ENCODE data around the gene MYO3B. TPM values are rescaled to one million over a fixed set of nuclear protein-coding genes. Genes with fewer than 3 reads are reported as not detected.

Gene MYO3B
- total and polyA plus RNA-seq, 2 donors (not counting 3 experiments of a cell fraction or from before 2014, with no cell fraction given), result 0.03 TPM; not detected in 1

- H3K27ac ChIP-seq (ENCODE audit: insufficient read depth, low read depth, low read length), result no peak overlapping the region
- H3K36me3 ChIP-seq (ENCODE audit: control insufficient read depth in 2 of 2, extremely low read depth in 1 of 2, insufficient read depth in 2 of 2, low read length in 2 of 2), result no peaks in the 10 kb centered on the region
- no peak for DNase-seq (ENCODE audit: low read depth, low spot score)
- peaks cover 13 to 17% of the 10 kb centered on the region in 2 experiments for H3K27me3 ChIP-seq (ENCODE audit: control insufficient read depth in 2 of 2, insufficient read depth in 2 of 2, low read length in 2 of 2)
- dilution Hi-C loops (cut with MboI; ENCODE audit: extremely low pct_ligation_motif_present, low sequenced_read_pairs) (no loop called here), intact Hi-C loops (cut with micrococcal nuclease) (no loop called here)
- H3K4me1 ChIP-seq (ENCODE audit: control insufficient read depth, extremely low read depth, insufficient read depth, low read length), result peaks cover 1% of the 10 kb centered on the region
- H3K9me1 ChIP-seq (replicated peaks; ENCODE audit: control insufficient read depth, extremely low read depth, insufficient read depth, low read length), result no peaks in the 10 kb centered on the region
- no peaks in the 10 kb centered on the region for H3K9me3 ChIP-seq (replicated peaks; ENCODE audit: control insufficient read depth, insufficient read depth, low read length)
- no peak overlapping the region for H3K4me2 ChIP-seq (ENCODE audit: insufficient read depth, low read length)
- no peaks in the 10 kb centered on the region for H3K79me2 ChIP-seq (ENCODE audit: control insufficient read depth, insufficient read depth, low read length)
- H2AFZ ChIP-seq (ENCODE audit: low read depth, low read length), result no peak overlapping the region
- BruUV-seq (replicated peaks), result no TSS peak
- H4K20me1 ChIP-seq (replicated peaks; ENCODE audit: control insufficient read depth, extremely low read depth, insufficient read depth, low read length), result no peaks in the 10 kb centered on the region
- no peak for FAIRE-seq
- no peak for TF ChIP-seq POLR2AphosphoS5 (IDR thresholded peaks at IDR 0.05; ENCODE audit: insufficient read depth, low read depth, low read length)
- no peak for TF ChIP-seq MYC (IDR thresholded peaks at IDR 0.05; ENCODE audit: low read depth, low read length)
- no peak for TF ChIP-seq FOS (IDR thresholded peaks at IDR 0.05; ENCODE audit: borderline replicate concordance, insufficient read depth, low read length)
- TF ChIP-seq, protein P1, sequence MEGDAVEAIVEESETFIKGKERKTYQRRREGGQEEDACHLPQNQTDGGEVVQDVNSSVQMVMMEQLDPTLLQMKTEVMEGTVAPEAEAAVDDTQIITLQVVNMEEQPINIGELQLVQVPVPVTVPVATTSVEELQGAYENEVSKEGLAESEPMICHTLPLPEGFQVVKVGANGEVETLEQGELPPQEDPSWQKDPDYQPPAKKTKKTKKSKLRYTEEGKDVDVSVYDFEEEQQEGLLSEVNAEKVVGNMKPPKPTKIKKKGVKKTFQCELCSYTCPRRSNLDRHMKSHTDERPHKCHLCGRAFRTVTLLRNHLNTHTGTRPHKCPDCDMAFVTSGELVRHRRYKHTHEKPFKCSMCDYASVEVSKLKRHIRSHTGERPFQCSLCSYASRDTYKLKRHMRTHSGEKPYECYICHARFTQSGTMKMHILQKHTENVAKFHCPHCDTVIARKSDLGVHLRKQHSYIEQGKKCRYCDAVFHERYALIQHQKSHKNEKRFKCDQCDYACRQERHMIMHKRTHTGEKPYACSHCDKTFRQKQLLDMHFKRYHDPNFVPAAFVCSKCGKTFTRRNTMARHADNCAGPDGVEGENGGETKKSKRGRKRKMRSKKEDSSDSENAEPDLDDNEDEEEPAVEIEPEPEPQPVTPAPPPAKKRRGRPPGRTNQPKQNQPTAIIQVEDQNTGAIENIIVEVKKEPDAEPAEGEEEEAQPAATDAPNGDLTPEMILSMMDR (IDR thresholded peaks at IDR 0.05; ENCODE audit: extremely low read depth in 1 of 2, insufficient read depth in 1 of 2, low read depth in 1 of 2, low read length in 2 of 2), result no peak
- TF ChIP-seq GATA2 (IDR thresholded peaks at IDR 0.05; ENCODE audit: insufficient read depth, insufficient read length, low read depth, low read length), result no peak
- no peak for TF ChIP-seq POLR2A (IDR thresholded peaks at IDR 0.05; ENCODE audit: low read depth, low read length)
- TF ChIP-seq JUN (IDR thresholded peaks at IDR 0.05; ENCODE audit: borderline replicate concordance, insufficient read depth, insufficient read length, low read depth), result no peak
- no peak for TF ChIP-seq MAX (IDR thresholded peaks at IDR 0.05; ENCODE audit: insufficient read depth, insufficient read length)
- TF ChIP-seq EZH2 (IDR thresholded peaks at IDR 0.05; ENCODE audit: borderline replicate concordance, low read depth, low read length, severe bottlenecking), result no peak
- H3K9ac ChIP-seq (replicated peaks; ENCODE audit: extremely low read depth, insufficient read depth, low read length), result no peak overlapping the region
- ChIA-PET CTCF (interaction anchor here (1.2 kb wide), 1 partner anchor 10 kb away, joined by 3 read pairs; no protein-coding TSS in a partner anchor), POLR2A (no interaction called here)
- H3K4me3 ChIP-seq (replicated peaks in 1 of 3; ENCODE audit: insufficient read depth in 1 of 3, low read depth in 1 of 3, low read length in 3 of 3), result no peak overlapping the region
These were observed 157.4 kb downstream of the MYO3B start for GRCh38 chr2:170335351-170335750.
